Stomach (tissue), 4 donors: ENCODE results near the gene GNG7.

Source experiments
- CTCF ChIP-seq, 7 experiments: fragments of 450-650 bp in 4 of 7; fragments of 200-600 bp in 3 of 7; sonication (generic) in 3 of 7; IDR thresholded peaks; one replicate each; pipeline ENCODE4 v1.5.1; 2016 to 2019; ENCODE audit warnings: antibody characterized with exemption in 7 of 7, control low read depth in 2 of 7, mild to moderate bottlenecking in 1 of 7
- POLR2A ChIP-seq, 4 donors: fragments of 450-650 bp; IDR thresholded peaks; one replicate each; pipeline ENCODE4 v1.6.1; 2016; ENCODE audit warnings: antibody characterized with exemption in 4 of 4, control low read depth in 2 of 4, mild to moderate bottlenecking in 1 of 4, moderate library complexity in 1 of 4

- TF ChIP-seq CTCF (IDR thresholded peaks at IDR 0.05) (no peak), POLR2A (IDR thresholded peaks at IDR 0.05) (no peak)
Measured at GRCh38 chr19:2534423-2535013, 168.0 kb downstream of the GNG7 start.
